G401.6 (cell line): ENCODE measurements around the gene THEMIS.
"Not testable (repeated sequence)": the region's sequence is repeated elsewhere in the genome, so short reads cannot be mapped to it uniquely, and the experiment has no call there.

Experiments used
- FAIRE-seq: peaks from 2 replicates; lab custom pipeline; 2012; peaks lifted over from hg19 to GRCh38; lab: Jason Lieb, UNC

Gene THEMIS

GRCh38 chr6:127794405-127794804 lies 106.5 kb downstream of the THEMIS start:
- no peak for FAIRE-seq

GRCh38 chr6:127793396-127793795 lies 107.5 kb downstream of the THEMIS start:
- FAIRE-seq: no peak

- FAIRE-seq: no peak
Measured at GRCh38 chr6:127792616-127793015, 108.2 kb downstream of the THEMIS start.

GRCh38 chr6:127791779-127792528 lies 108.9 kb downstream of the THEMIS start:
- FAIRE-seq: no peak

DNA sequence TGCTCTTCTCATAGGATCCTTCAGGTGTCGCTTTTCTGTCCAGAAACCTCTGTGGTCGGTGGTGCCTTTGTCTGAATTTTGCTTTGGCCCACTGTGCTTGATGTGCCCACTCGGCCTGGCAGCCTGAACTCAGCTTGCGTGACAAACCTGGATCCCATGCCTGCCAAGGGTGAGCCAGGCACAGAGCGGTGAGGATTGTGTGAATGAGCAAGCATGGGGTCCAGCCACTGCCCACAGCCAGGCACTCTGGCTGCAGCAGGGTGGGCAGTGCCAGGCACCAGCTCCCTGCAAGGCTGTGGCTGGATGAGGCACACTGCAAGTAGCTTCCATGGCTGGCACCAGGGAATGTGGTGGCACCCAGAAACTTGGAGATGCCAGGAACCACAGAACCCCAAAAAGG lies 110.3 kb downstream of the THEMIS start:
- FAIRE-seq: no peak

- no peak for FAIRE-seq
Measured at GRCh38 chr6:127786109-127786508, 114.7 kb downstream of the THEMIS start.

GRCh38 chr6:127784468-127784867 lies 116.4 kb downstream of the THEMIS start:
- FAIRE-seq: no peak

GRCh38 chr6:127781636-127782272 lies 119.1 kb downstream of the THEMIS start:
- FAIRE-seq: not testable (repeated sequence)

DNA sequence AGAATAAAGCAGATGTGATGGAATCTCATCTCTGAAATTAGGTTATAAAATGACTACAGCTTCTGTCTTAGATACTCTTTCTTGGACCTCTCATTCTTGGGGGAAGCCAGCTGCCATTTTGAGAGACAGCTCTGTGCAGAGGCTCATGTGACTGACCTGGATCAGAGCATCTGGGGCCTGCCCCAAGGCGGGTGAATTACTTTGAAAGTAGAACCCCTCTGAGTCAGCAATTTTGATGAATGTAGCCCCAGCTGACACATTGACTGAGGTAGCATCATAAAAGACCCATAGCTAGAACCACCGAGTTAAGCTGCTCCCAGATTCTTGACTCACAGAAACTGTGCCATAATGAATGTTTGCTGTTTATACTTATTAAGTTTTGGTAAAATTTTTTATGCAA lies 124.5 kb downstream of the THEMIS start:
- FAIRE-seq: no peak

DNA sequence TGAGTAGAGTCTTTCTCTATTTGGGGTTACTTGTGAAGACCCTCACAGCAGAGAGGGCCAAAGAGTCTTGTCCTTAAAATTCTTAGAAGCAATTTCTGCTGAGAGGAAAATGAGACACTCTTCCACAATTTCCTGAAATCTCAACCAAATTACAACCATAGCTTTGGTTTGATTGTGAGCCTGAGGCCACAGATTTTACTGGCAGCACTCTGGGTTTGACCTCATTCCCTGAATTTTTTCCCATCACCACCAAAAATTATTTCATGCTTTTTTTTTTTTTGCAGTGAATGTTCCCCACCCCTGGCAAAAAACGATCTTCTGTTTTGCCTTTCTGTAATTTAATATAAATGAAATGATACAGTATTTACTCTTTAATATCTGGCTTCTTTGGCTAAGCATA lies 125.5 kb downstream of the THEMIS start:
- FAIRE-seq: no peak

GRCh38 chr6:127768745-127769144 lies 132.1 kb downstream of the THEMIS start:
- FAIRE-seq: no peak

DNA sequence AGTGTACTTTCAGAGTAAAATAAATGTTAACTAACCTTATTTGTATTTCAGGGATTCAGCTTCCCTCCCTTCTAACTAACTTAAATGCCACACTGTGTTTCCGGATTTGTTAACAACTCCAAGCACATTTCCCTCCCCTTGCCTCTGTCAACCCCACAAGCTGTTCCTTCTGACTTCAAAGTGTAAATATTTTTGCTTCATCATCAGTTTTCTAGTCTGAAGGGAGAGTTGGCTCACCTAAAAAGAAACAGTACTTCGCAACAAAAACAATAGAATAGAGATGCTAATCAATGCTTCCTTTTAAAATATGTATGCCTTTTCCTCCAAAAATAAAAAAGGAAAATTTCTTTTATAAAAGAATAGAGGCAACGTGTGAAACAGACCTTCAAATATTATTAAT lies 132.6 kb downstream of the THEMIS start:
- no peak for FAIRE-seq

DNA sequence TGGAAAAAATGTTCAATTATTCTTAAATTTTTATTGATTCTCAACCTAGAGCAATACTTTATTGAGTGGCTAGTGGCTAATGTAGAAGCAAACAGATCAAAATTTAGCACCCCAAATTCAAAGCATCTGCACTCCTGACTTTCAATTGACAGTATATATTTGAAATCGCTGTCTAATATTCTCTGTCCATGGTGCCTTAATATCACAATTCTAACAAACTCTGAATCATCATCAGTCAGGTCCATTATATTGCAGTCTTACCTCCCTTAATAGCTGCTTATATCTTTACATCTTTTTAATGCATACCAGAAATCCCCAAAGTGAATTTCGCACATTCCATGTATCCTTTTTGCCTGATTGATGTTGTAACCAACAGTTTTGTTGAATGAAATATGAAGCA lies 134.9 kb downstream of the THEMIS start:
- no peak for FAIRE-seq

GRCh38 chr6:127762284-127762683 lies 138.6 kb downstream of the THEMIS start:
- no peak for FAIRE-seq

DNA sequence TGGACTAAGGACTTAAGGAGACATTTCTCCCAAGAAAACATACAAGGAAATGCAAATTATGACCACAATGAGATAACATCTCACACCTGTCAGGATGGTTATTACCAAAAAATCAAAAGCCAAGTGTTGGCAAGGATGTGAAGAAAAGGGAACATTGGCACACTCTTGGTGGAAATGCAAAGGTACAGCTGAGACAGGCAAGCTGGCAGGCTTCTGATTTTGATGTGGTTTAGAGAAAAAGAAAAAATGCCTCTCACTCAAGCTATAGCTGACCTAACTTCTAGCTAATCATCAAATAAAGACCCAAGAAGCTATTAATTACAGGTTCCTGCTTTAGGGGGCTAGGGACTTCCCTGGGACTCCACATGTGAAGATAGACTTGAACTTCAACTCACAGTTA lies 139.8 kb downstream of the THEMIS start:
- FAIRE-seq: no peak

GRCh38 chr6:127749095-127749494 lies 151.8 kb downstream of the THEMIS start:
- no peak for FAIRE-seq

- FAIRE-seq: no peak
Measured at GRCh38 chr6:127748290-127748689, 152.6 kb downstream of the THEMIS start.

GRCh38 chr6:127738423-127738822 lies 162.4 kb downstream of the THEMIS start:
- FAIRE-seq: no peak

GRCh38 chr6:127737768-127738167 lies 163.1 kb downstream of the THEMIS start:
- FAIRE-seq: no peak

GRCh38 chr6:127737009-127737486 lies 163.8 kb downstream of the THEMIS start:
- FAIRE-seq: peak; percentile 88

GRCh38 chr6:127732927-127733326 lies 167.9 kb downstream of the THEMIS start:
- no peak for FAIRE-seq

GRCh38 chr6:127727260-127727953 lies 173.5 kb downstream of the THEMIS start:
- no peak for FAIRE-seq

- no peak for FAIRE-seq
Measured at GRCh38 chr6:127725821-127726220, 175.0 kb downstream of the THEMIS start.
